Hindlimb muscle (tissue), 1 donor: ENCODE data around the gene ELK3. TPM values are rescaled to one million over a fixed set of nuclear protein-coding genes. Genes with fewer than 3 reads are reported as not detected.

Source experiments
- DNase-seq: peaks from one replicate; pipeline ENCODE4 v3.0.0-alpha.2; 2013
- polyA plus RNA-seq: library from polyadenylated mRNA; unstranded; fragments of 120-200 nt; gene quantifications from one replicate; pipeline ENCODE4 v1.2.1, GENCODE V29; 2013; ENCODE audit not compliant: insufficient read length

ELK3 gene
- polyA plus RNA-seq: 35.6 TPM

DNA sequence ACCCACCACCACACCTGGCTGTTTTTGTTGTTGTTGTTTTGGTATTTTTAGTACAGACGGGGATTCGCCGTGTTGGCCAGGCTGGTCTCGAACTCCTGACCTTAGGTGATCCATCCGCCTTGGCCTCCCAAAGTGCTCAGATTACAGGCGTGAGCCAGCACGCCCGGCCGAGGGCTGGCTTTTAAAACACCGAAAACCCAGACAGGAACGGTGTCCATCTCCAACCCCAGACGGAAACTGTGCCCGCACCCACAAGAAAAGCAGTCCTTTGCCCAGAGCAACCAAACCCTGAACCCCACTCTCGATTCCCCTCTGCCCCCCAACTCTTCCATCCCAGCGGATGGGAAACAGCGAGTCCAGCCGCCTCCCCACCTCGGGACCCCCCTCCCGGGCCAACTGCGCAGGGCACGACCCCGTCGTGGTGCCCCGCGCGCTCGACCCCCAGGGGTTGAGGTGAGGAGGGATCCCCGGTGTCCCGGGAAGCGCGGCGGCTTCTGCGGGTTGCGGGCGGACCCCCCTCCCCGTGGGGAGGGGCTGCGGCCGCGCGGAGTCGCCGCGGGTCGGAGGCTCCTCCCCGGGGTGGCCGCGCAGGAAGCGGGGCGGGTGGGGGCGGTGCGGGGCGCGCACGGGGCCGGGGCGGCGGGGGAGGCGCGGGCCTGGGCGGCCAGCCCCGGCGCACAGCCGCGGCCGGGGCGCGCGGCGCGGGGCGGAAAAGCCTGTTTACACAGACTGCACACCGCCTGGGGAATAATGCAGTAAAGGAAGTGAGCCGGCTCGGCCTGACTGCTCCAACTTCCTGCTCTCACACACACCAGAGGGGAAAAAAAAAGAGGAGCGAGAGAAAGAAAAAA lies at the start of gene ELK3:
Gene ELK3 (plus strand): TSS at position 651 of the 851 bp plus-strand sequence.
- DNase-seq: peak; percentile 74

DNA sequence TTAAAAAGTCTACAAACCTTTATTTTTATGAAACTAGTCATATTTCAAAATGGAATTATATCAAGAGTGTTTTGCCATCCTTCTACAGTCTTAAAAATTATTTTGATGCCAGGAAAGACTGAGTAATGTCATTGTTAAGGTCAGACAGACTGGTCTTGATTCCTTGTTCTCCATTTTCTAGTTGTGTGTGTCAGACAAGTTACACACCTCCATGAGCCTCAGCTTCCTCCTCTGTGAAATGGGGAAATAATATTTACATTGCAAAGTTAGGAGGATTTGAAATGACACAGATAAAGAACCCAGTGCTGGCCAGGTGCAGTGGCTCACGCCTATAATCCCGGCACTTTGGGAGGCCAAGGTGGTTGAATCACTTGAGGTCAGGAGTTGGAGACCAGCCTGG lies 47.4 kb upstream of the ELK3 start:
- DNase-seq: no peak

DNA sequence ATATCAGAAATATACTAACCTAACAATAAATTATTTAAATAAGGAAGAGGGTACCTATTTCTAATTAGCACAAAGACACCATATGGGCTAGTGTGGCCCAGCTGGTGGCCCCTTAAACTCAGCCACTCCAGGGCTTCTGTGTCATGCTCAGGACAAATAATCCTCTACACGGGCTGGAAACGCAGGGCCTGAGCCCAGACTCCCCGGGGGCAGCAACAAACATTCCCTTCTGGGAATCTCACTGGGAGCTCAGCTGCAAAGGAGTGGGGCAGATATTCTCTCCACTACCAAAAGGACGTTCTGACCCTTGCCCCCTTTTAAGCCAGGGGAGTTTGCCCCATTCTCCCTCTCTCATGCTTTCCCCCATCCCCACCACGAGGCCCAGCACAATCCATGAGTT lies 43.7 kb upstream of the ELK3 start:
- DNase-seq: no peak

DNA sequence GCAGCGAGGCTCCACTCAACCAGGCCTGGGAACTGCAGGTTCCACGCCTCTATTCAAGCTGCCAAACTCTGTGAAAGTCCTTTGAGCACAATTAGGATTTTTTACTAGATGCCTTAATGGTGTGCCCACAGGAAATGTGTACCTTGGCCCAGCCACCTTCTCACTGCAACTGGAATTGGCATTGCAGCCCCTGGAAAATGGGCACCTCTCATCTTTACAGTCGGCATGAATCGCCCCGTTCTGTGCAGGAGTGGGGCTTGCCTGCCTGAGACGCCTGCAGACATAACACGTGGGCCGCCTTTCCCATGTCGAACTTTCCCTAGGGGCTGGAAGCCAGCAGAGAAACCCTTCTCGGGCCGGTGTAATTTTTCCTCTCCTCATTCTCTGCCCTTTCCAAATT lies 42.0 kb upstream of the ELK3 start:
- no peak for DNase-seq

DNA sequence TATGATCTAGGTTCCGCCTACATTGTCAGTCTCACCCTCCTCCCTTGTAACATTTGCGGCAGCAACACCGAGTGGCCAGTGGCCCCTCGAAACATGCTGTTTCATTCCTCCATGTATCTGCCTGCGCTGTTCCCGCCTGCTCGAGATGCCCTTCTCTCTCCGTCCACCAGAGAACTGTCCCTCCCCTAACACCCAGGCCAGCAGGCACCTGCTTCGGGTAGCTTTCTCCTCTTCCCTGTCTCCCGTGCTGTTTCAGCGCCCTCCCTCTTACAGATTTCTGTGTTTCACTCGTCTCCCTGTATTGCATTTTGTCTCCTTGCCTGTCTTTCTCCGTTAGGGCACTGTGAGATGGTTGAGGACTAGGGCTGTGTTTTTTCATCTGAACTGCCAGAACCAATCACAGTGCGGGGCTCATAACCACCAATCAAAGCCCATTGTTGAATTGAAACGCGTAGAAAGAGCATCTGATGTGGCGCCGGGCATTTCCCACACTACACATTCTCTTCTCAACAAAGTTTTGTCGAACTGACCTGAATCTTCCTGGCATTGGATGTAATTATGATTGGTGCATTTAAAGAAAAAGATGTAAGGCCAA lies 40.9 kb upstream of the ELK3 start:
- no peak for DNase-seq

DNA sequence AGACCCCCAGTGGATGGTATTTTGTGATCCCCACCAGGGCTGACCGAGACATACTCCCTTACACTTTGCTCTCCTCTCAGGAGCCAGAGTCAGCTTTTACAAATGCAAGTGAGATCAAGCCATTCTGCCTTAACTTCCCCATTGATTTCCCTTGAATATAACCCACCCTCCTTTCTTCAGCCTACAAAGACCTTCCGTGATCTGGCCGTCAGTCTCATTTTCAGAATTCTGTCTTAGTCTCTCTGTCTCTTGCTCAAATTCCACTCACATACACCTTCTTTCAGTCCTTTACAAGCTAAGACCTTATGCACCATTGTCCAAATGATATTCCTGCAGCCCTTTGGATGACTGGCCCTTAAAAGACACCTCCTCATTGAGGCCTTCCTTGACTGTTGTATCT lies 39.0 kb upstream of the ELK3 start:
- DNase-seq: no peak

DNA sequence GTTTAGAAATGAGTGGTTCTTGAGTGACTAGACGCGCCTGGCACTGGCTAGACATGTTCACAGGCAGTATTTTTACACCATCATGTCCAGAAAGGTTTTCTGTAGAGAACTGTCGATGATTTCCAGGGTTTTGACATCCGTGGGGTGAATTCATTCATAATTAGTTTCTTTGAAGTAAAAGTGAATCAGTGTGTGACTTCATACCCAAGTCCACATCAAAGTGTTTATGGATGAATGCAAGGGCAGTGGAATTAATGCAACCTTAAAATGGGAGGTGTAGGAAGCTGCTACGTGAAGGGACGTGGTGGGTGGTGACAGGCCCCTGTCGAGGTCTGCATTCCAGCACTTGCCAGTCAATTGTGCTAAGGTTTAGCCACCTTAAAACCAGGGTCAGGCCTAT lies 38.4 kb upstream of the ELK3 start:
- no peak for DNase-seq

DNA sequence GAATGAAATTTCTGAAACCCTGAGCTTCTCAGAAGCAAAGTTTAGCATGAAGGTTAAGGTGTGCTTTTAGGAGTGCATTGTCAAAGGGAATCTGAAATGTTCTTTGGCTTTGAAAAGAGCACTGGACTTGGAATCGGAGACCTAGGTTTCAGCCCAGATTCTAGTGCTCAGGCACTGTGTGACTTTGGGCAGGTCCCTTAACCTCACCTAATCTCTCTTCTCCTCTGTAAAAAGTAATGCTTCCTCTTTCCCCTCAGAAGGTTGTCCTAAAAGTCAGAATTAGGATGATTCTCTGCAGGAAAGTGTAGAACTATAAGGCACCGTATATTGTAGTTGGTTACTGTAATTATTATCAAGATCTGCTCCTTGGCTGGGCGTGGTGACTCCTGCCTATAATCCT lies 38.0 kb upstream of the ELK3 start:
- no peak for DNase-seq

DNA sequence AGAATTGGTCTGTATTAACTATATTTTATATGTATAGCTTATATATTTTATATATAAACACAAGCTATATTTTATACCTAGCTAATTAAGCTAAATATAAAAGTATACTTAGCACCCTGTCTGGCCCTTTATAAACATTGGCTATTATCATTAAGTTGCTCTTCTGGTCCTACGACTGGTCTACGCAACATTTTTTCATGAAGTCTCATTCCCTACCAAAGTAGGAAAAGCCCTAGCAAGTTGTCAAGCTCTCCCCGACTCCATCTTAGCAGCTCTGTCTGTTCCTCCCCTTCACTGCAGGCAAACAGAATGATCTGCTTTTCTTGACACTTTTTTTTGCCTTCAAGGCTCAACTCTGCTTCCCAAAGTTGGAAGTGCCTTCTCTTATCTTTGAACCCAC lies 36.7 kb upstream of the ELK3 start:
- DNase-seq: no peak

DNA sequence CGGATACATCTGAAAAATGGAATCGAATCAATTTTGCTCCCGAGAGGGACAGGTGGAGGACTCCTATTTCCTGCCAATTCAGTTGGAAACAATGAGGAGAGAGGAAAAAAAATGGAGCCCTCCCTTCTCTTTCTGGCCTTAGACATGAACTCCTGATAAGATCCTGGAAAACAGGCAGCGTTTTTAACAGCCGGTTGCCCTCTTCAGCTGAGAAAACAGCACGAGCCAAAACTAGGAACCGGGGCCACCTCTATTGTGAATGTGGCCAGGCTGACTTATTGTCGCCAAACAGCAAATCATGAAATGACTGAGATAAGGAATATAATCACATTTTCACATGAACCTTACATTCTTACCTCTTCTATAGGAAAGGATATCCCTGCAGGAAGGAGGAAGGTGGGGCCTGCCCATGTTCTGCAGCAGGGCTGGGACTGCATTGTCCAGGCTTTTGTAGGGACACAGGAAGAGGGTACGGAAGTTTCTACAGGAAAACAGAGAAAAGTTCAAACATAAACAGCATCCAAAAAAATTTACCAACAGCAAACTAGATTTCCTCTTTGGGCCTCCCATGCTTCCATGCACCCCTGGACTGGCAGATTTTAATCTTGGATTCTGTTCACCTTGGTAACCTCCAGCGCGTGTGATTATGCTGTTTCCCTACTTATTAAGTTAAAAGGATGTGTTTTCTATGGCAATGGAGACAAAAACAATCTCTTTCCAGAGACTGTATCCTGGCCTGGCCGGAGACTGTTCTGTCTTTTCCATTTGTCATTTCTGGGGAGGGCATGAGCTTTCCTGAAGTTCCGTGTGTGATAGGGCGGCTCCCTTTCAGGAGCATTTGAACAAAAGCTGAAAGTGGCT lies 29.0 kb upstream of the ELK3 start:
- peak; percentile 4 for DNase-seq

DNA sequence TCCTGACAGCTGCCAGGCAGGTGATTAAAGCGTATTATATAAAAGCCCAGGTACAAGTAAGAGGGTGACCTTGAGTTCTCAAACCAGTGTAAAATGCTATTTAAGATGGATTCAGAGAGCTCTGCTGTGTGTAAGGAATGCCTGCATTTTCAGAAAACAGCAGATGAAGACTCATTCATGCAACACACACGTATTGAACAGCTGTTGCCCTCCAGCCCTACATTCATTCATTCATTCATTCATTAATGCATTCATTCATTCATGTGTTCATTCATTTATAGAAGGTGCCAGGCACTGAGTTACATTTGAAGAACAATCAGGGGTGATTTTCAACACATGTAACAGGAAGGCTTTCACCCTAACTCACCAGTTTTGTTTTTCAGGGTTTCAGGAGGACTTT lies 27.4 kb upstream of the ELK3 start:
- DNase-seq: no peak

DNA sequence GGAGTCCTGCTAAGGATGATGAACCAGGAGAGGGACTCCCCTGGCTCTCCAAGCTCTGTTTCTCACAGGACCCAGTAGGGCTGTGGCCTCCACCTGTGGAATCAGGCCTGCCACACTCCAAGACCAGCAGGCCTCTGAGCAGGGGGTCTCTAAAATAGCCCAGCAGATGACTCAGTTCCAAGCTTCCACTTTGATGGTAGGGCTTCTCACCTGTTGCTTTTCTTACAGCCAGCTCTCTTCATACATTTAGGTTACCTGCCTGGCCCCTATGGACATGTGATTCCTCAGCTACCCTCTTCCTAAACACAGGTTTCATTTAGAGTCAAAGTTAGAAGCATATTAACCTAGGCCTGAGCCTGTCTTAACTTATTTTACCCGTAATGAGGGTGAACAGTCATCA lies 26.7 kb upstream of the ELK3 start:
- DNase-seq: no peak

DNA sequence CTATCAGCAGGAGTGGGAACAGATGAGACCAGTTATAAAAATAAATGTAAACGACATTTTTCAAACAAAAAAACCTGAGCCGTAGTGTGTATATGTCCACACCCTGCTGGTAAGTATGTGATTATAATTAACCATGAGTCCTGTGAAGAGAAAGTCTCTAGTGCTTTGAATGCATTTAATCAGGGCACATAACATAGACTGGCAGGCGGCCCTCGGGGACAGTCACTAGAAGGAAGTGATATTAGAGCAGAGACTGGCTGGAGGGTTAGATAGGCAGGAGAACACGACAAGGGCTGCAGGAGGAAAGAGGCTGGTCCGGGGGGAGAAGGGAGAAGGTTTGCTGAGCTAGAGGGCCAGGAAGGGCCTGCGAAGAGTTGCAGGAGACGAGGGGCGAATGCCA lies 23.8 kb upstream of the ELK3 start:
- no peak for DNase-seq

DNA sequence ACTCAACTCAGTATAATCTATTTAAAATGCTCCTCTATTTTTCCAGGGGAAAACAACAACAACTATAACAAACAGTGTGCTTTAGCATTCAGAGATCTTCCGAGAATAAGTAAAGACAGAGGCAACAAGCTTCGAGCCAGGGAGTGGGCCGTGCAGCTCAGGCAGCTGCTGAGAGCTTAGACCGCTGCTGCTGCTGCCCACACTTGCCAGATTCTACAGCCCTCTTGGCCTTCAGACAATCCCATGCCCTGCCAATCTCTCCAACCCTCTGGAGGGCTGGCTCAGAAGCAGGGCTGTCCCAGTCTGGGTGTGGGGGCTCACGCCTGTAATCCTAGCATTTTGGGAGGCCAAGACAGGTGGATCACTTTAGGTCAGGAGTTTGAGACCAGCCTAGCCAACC lies 23.4 kb upstream of the ELK3 start:
- no peak for DNase-seq

DNA sequence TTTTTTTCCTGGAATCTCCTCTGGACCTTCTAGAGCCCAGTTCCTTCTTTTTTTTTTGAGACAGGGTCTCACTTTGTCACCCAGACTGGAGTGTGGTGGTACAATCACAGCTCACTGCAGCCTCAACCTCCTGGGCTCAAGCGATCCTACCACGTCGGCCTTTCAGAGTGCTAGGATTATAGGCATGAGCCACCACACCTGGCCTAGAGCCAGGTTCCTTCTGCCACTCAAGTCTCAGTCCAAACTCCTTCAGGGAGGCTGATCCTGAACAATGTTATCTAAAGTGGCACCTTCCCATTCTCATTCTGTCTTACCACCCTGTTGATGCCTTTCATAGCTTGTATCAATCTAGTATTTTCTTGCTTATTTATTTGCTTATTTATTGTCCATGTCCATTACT lies 22.3 kb upstream of the ELK3 start:
- DNase-seq: no peak

DNA sequence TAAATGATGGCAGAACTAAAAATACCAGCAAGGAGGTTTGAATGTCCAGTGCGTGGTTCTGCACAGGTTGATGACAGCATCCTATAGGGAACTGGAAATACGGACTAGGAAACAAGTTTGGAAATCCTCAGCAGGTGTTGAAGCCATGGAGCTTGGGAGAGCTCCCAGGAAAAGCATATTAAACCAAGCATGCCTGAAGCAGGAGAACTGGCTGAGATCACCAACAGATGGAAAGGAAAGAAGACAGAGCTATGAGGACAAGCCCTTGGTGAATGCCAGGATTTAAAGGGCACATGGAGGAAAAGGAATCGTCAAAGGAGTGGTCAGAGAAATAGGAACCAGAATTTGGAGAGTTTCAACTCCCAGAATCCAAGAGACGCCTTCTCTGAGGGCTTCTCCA lies 21.2 kb upstream of the ELK3 start:
- DNase-seq: no peak

DNA sequence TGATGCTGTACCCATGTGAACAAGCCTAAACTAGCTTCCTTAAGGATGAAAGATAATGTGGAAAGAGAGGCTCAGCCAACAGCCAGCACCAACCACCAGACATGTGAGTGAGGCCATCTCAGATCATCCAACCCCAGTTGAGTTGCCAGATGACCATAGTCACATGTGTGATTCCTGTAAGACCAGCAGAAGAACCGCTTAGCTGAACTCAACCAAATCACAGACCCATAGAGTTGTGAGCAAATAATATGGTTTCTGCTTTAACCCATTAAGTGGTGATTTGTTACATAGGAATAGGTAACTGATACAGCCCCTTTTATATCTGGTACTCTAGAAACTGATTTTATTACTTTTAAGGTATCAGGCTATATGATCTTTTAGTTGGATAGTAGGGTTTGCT lies 17.6 kb upstream of the ELK3 start:
- DNase-seq: no peak

DNA sequence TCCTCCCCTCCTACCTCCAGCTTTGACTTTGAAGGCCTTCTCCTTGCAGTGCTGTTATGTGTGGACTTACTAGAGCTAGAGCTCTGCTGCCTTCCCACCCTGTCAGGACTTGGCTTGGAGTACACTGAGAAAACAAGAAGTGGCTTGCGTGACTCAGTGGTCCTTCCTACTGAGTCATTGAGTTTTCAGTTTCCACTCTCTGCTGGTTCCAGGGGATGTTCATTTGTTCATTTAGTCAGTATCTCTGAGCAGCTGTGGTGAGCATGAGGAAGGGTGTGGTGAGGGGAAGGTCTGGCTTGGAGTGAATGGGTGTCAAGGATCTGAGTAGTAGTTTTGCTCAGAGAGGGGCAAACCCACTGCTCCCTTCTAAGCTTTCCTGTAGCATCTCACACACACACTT lies 17.2 kb upstream of the ELK3 start:
- no peak for DNase-seq

DNA sequence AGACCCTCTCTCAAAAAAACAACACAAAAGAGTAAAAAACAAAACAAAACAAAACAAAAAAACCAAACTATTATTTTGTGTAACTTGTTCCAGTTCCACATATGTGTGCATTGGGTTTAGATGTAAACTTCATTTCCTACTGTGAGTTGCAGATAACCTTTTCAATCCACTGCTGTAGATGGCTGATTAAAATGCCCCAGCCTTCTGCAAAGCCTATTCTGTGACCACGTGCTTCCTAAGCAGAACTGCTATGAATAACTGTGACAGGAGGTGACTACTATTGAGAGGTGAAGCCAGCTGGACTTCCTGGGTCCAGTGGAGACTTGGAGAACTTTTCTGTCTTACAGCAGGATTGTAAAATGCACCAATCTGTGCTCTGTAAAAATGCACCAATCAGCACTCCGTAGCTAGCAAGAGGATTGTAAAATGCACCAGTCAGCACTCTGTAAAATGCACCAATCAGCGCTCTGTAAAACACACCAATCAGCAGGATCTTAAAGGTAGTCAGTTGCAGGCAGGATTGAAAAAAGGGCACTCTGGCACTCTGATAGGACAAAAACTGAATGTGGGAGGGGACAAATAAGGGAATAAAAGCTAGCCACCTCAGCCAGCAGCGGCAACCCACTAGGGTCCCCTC lies 10.3 kb upstream of the ELK3 start:
- no peak for DNase-seq

DNA sequence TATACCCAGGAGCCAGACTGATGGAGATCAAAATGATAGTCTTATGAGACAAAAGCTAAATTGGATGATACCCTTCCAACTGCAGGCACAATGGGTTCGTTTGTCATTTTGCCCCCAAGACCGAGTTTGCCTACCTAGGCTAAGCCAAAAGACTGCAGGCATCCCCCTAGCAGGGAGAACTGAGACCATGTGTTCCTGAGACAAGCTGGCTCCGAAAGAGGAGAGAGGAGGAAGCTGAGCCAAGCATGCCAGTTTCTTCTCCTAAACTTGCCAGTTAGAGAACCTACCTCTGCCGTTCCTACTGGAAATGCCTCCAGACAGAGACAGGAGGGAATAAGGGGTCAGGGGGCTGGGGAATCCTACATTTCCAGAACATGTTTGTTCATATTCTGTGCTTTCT lies 8.3 kb upstream of the ELK3 start:
- DNase-seq: no peak

DNA sequence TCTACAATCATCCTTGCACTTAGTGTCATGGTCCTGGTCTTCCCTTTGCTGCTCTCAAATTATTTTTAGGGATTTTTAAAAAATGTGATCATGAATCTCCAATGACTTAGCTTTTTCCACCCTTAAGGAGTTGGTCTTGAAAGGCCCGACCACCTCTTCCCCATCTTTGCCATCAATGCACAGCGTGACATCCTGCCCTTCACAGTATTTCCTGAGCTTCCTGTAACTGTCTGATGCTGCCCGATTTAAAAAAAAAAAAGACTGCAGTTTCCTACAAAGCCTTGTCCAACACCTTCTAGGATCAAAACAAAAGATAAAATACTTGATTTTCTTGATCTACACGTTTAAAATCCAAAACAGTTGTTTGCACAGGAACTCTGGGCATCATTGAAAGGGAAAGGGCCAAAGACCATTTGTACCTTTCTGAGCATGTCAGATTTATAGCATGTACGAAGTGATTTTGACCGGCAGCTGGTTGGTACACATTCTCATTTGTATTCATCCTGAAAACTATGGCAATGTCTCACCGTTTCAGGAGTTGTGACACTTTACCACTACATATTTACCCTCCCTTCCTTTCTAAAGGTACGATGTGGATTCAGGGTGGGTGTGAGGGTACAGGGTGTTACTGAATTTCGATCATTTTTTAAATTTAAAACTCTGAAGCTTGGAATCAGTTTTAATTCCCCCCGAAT lies 7.4 kb upstream of the ELK3 start:
- DNase-seq: no peak

DNA sequence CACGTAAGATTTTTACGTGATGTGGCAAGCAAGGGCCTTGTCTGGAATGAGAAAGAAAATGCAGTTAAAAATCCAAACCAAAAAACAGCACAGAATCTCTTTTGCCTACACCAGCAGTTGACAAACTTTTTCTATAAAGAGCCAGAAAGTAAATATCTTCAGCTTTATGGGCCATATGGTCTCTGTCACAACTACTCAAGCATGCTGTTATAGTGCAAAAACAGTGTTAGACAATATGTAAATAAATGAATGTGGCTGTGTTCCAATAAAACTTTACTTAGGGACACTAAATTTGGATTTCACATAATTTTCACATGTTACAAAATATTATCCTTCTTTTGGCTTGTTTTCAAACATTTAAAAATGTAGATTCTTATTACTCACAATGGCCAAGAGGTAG lies 6.2 kb upstream of the ELK3 start:
- DNase-seq: no peak
